ENCODE data around the gene ZBTB11. TPM values are rescaled to one million over a fixed set of nuclear protein-coding genes. Genes with fewer than 3 reads are reported as not detected.
"Not testable (repeated sequence)": the region's sequence is repeated elsewhere in the genome, so short reads cannot be mapped to it uniquely, and the experiment has no call there.

The ZBTB11 gene
- total RNA-seq, 6 experiments from 2014 or later: 5.4 to 8.5 (median 7.9) TPM

- Histone ChIP-seq H3K9me3 (no peaks in the 10 kb centered on the region), H3K4me3 (no peak overlapping the region), H3K27ac (no peak overlapping the region), H3K36me3 (no peaks in the 10 kb centered on the region), H3K4me1 (no peaks in the 10 kb centered on the region), H3K27me3 (no peaks in the 10 kb centered on the region)
- intact Hi-C loops (cut with DNase I): no loop called here
- DNase-seq: no peak
- no peak for ATAC-seq
- WGBS (ENCODE audit: insufficient coverage, low coverage, low lambda C conversion rate, missing lambda C conversion rate): 82% methylated on average over 6 of the region's 10 CpGs
- TF ChIP-seq CTCF (IDR thresholded peaks at IDR 0.05) (no peak), POLR2A (IDR thresholded peaks at IDR 0.05) (no peak)
Measured at GRCh38 chr3:101633186-101633585, 43.7 kb downstream of the ZBTB11 start.

DNA sequence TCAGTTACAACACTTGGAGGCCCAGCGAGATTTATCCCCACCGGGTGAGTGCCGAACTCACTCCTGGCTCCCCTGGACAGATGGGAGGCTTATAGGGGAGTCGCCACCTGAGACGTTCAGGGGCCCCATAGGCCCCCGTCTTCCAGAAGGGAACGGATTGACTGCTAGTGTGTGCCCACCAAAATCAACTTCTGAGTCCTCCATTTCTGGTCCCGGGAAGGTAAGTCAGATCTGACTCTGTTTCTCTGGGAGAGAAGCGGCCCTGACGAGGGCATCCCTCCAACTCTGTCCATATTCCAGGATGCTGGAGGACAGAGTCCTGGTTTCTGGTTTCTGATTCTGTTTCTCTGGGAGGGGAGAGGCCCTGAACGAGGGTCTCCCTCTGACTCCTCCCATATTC, 44.3 kb downstream of the ZBTB11 start:
- no peak for ATAC-seq
- intact Hi-C loops (cut with DNase I): no loop called here
- no peaks in the 10 kb centered on the region for H3K36me3 ChIP-seq
- no peak for TF ChIP-seq POLR2A (IDR thresholded peaks at IDR 0.05)
- no peak for TF ChIP-seq CTCF (IDR thresholded peaks at IDR 0.05)
- no peak overlapping the region for H3K4me3 ChIP-seq
- H3K27ac ChIP-seq: no peak overlapping the region
- H3K9me3 ChIP-seq: no peaks in the 10 kb centered on the region
- WGBS (ENCODE audit: insufficient coverage, low coverage, low lambda C conversion rate, missing lambda C conversion rate): no CpG with 5 or more reads among the region's 11 CpGs
- no peaks in the 10 kb centered on the region for H3K4me1 ChIP-seq
- no peaks in the 10 kb centered on the region for H3K27me3 ChIP-seq
- no peak for DNase-seq

DNA sequence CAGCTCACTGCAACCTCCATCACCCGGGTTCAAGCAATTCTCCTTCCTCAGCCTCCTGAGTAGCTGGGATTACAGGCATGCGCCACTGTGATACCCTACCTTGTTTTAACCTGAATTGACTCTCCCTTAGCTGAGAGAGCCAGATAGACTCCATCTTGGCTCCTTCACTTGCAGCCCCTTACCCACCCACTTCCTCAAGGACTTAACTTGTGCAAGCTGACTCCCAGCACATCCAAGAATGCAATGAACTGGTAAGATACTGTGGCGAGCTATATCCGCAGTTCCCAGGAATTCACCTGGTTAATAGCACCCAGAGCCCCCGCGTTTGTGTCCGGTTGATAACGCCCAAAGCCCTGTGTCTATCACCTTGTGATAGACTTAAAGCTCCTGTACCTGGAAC, 45.0 kb downstream of the ZBTB11 start:
- DNase-seq; H3K27ac ChIP-seq; H3K4me3 ChIP-seq; H3K4me1 ChIP-seq; H3K36me3 ChIP-seq; intact Hi-C loops (cut with DNase I); H3K27me3 ChIP-seq; H3K9me3 ChIP-seq; ATAC-seq: not testable (repeated sequence)
- 47% methylated on average over 5 of the region's 8 CpGs for WGBS (ENCODE audit: insufficient coverage, low coverage, low lambda C conversion rate, missing lambda C conversion rate)

DNA sequence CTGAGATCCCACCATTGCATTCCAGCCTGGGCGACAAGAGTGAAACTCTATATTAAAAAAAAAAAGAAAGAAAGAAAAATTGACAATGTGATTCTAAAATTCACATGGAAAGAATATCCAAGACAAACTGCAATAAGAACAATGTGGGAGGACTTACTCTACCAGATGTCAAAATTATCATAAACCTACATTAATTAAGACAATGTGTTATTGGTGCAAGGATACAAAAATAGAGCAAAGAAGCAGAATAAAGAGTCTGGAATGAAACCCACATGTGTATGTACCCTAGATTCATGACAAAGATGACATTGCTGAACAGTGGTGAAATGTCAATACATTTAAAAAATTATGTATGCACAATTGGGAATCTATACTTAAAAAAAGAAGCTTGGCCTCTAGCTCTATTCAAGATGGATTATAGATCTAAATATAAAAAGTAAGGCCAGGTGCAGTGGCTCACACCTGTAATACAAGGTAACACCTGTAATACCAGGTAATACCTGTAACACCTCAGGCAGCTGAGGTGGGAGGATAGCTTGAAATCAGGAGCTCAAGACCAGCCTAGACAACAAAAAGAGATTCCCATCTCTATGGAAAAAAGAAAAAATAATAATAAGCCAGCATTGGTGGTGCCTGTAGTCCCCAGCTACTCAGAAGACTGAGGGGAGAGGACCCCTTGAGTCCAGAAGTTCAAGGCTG, 45.7 kb downstream of the ZBTB11 start:
- DNase-seq (no peak), ATAC-seq (no peak)
- intact Hi-C loops (cut with DNase I): no loop called here
- H3K27ac ChIP-seq: no peak overlapping the region
- 64% methylated on average over 1 of the region's 1 CpG for WGBS (ENCODE audit: insufficient coverage, low coverage, low lambda C conversion rate, missing lambda C conversion rate)
- no peak overlapping the region for H3K4me3 ChIP-seq
- no peaks in the 10 kb centered on the region for H3K4me1 ChIP-seq
- no peaks in the 10 kb centered on the region for H3K36me3 ChIP-seq
- no peaks in the 10 kb centered on the region for H3K27me3 ChIP-seq
- TF ChIP-seq POLR2A (IDR thresholded peaks at IDR 0.05): no peak
- no peak for TF ChIP-seq CTCF (IDR thresholded peaks at IDR 0.05)
- H3K9me3 ChIP-seq: no peaks in the 10 kb centered on the region

DNA sequence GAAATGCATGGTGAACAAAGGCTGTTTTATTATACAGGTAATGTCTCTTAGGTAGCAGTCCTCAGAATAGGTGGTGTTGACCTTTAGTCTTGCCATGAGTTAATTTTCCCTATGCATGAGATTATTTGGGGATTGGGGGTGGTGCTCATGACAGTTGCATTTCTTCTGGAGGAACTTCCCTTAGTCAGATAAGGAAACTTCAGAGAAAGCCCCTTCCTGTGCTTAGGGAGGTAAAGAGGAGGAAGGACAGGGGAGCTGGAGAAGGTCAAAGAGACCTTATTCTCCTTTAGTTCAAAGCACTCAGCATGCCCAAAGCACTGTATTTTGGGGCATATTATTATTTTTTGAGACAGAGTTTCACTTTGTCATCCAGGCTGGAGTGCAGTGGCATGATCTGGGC, 47.7 kb downstream of the ZBTB11 start:
- Histone ChIP-seq H3K36me3 (no peaks in the 10 kb centered on the region), H3K27me3 (no peaks in the 10 kb centered on the region), H3K4me1 (no peaks in the 10 kb centered on the region), H3K9me3 (no peaks in the 10 kb centered on the region), H3K27ac (no peak overlapping the region), H3K4me3 (no peak overlapping the region)
- no peak for TF ChIP-seq CTCF (IDR thresholded peaks at IDR 0.05)
- TF ChIP-seq POLR2A (IDR thresholded peaks at IDR 0.05): no peak
- DNase-seq (no peak), ATAC-seq (no peak)
- intact Hi-C loops (cut with DNase I): no loop called here
